Lung microvascular endothelial cell (primary cell): Measurements from ENCODE around the gene COIL. TPM values are rescaled to one million over a fixed set of nuclear protein-coding genes. Genes with fewer than 3 reads are reported as not detected.

Experiments used
- total RNA-seq: library from RNA; depleted of rRNA; stranded (reverse); fragments of >200 nt; gene quantifications from 2 replicates; pipeline ENCODE4 v1.2.1, GENCODE V29; 2014

Gene COIL
- total RNA-seq, 1 donor from 2014 or later: 10.7 TPM

Other genes with a start within 250 kb of the COIL start
- 3.5 and 18.1 TPM in 2 replicates for gene C17orf67, start 127.1 kb downstream of the COIL start, total RNA-seq
- 6.5 and 16.3 TPM in 2 replicates for gene DGKE, start 126.9 kb downstream of the COIL start, total RNA-seq
- 20.0 and 27.2 TPM in 2 replicates for gene TRIM25, start 47.0 kb downstream of the COIL start, total RNA-seq
- gene SCPEP1, start 17.1 kb upstream of the COIL start, total RNA-seq: 26.6 and 27.7 TPM in 2 replicates
- 17.2 and 21.2 TPM in 2 replicates for gene AKAP1, start 124.2 kb upstream of the COIL start, total RNA-seq